GM19043 (cell line): ENCODE results near the gene MEPE.

Experiments
- ATAC-seq: cut with Tn5 transposase; IDR thresholded peaks from one replicate; pipeline ENCODE4 v1.9.1; 2021; ENCODE audit warnings: low read depth; ENCODE audit not compliant: unreplicated experiment

MEPE gene

DNA sequence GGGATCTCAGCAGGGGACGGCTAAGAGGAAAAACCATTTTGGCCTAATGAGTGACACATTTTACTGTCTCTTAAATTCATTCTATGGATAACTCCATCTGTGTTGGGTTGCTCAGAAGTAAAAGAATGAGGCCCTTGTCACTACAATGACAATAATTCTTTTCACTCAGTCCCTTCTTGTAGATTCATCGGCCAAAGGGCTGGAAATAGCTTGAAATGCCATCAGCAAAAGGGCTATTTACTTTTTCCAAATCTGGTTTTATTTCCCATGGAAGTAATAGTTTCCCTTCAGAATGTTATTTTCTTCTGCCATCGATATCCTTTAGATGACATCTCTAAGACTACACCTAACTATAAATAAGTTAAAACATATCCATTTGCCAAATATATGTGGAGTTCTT, 7.4 kb downstream of the MEPE start:
- no peak for ATAC-seq

DNA sequence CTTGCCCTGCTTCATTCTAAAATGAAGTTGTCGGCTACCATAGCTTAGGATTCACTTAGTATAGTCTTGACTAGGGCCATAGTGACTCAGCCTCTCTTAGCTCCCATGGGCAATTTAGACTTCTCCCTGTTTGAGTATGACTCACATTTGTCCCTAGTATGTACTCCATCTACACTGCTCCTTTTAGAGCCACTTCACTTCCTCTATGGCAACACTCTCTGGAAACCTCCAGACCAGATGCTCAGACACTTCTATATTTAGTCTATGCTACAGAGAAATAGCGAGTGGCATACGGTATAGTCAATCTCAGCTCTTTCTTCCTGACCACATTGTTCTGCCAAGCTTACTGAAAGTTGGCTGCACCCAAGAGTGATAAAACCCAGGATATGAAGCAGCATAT, 11.2 kb downstream of the MEPE start:
- no peak for ATAC-seq

DNA sequence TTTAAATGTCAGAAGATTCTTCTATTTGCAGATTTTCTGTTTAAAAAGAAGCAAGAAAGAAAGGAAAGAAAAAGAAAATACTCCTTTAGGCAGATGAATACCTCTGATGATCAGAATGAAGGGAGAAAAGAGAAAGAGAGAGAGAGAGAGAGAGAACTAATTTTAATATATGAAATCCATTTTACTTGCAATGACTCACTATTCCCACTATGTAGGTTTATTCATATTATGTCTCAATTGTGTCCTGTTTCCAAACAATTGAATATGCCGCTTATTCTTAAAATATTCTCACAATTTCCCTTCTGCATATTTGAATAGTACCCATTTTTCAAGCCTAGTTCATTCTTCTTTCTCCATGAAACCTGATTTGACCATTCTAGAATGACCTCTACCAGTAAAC, 11.7 kb downstream of the MEPE start:
- no peak for ATAC-seq

DNA sequence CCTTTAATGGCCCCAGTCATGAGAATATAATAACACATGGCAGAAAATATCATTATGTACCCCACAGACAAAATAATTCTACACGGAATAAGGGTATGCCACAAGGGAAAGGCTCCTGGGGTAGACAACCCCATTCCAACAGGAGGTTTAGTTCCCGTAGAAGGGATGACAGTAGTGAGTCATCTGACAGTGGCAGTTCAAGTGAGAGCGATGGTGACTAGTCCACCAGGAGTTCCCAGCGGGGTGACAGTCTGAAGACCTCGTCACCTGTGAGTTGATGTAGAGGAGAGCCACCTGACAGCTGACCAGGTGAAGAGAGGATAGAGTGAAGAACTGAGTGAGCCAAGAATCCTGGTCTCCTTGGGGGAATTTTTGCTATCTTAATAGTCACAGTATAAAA, 13.5 kb downstream of the MEPE start:
- no peak for ATAC-seq

DNA sequence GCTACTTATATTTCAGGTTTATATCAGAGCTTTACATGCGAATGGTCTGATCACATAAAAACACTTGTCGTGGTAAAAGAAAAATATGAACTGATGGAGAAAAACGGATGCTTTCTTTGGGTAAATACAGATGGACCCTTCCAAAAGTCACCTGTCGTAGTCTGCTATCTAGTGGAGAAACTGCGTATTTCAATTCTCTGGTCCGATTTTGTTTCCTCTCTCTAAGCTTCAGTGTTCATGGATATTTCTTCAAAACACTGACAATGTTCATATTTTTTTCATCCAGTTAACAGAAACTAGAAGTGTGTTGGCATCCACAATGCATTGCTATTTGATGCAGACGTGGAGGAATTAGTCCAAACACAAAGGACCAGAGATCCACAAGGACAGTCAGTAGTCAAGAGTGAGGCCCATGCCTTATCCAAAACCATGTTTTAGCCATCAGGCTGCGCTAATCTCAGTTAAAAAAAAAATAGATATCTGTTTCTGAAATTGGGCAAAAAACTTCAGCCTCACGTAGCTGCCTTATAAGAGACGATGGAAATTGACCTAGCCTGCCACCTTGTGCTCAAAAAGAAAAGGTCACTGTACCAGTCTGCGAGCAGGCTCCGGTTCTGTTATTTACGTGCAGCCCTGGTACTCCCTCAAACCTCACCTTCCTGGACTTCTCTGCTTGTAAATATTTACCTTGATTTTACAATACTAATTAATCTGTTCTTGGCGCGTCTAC, 16.0 kb downstream of the MEPE start:
- ATAC-seq = peak; percentile 82

DNA sequence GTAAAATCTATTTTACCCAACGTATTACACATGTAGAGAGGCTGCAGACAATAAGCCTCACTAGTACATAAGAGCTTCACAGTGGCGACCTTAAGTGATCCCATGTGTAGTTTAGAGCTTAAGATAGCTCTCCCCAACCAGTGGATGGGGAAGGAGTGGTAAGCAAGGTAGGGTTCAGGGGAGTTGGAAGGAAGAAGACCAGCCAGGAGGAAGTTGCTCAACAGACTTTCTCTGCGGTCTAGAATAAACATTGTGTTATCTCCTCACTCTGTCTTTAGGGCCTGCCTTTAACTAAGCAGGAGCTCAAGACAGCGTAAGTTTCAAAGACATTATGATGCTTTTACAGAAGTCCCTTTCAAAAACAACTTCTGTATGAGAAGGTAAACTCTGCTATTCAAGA, 16.8 kb downstream of the MEPE start:
- no peak for ATAC-seq

DNA sequence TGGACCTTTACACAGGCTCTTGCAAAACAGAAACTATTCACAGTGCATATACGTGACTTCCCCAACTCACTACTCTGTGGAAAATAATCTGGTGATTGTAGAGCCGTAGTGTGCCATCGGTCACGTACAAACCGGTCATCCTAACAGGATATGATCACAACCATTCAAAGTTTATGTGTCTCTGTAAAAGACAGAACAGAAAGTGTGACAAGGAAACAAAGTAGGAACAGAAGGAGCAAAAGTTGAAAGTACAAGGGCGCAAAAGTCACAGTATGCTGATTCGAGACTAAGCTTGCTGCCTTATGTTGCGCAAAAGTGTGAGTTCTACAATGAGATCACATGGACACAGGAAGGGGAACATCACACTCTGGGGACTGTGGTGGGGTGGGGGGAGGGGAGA, 18.6 kb downstream of the MEPE start:
- ATAC-seq = no peak

DNA sequence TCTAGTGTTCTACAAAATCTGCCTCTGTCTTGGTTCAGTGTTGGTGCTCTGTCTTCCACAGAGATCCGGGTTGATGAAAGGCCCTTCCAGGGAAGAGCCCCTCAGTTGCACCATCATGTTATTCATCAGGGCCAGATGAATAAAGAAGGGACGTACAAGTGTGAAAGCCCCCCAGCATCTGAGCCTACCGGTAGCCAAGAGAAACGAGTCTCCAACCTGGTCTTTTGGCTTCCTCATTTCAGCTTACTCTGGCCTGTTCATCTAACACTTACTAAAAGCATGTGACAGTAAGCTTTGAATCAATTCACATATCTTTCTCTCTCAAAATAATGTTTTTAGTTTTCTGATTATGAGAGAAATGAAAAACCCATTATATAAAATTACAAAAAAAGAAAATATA, 19.2 kb downstream of the MEPE start:
- ATAC-seq = no peak

DNA sequence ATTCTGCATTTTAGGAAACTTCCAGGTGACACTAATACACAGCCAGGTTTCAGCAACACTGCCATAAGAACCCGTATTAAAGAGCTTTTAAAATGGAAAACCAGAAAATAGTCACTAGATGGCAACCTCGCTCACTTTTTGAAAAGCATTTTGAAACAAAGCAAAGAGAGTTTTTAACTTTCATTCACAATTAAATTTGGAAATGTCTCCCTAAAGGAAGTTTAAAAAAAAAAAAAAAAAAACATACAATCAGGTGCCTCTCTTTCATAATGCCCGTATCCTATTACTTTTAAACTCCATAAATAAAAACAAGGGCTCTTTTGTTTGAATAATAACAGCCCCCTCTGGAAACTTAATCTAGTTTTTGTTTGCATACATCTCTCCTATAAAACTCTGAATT, 20.3 kb downstream of the MEPE start:
- no peak for ATAC-seq

DNA sequence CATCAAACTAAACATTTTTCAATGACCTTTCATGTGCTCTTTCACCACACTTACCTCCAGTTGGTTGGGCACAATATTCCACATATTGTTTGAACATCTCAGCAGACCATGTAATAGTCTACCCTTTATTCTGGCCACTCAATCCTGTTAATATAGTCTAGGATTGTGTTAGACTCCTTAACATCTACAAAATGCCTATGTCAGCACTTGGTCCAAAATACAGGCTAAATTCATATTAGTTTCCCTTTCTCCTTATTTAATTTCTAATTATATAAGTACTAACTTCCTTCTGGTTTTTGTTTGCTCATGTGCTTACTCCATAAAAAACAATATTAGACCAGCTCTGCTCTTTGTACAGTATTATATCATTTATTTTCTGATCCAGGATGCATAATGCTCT, 21.1 kb downstream of the MEPE start:
- ATAC-seq = no peak

DNA sequence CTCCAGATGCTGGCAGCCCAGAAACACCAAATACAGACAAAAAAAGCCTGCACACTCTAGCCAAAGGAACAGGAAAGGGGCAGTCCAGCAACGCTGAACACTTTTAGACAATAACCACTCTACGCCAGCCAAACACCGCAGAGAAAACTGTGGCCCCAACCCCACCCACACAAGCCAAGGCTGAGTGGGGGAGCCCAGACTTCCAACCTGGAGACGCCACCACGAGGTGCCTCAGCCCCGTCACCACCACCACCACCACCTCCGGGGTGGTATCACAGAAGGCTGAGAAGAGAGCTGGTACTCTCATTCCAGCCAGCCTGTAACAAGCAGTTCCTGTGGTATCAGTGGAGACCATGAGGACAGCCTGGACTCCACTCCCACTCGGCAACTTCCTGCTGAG, 22.8 kb downstream of the MEPE start:
- ATAC-seq = no peak

DNA sequence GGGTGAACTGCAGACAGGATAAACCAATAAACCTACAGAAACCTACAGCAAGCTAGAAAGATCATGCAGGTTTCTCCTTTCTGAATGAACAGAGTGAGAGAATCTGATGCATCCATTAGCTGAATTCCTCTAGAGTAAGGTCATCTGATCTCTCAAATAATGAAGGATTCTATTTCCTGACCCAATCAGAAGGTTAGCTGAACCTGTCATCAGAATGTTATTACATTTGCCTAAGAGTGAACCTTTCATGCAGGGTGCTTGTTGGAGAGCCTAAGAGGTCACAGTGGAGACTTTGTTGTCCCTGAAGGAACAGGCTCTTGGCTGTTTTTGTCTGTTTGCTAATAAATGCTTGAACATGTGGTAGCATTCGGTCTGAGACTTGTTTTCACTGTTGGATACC, 24.0 kb downstream of the MEPE start:
- no peak for ATAC-seq

DNA sequence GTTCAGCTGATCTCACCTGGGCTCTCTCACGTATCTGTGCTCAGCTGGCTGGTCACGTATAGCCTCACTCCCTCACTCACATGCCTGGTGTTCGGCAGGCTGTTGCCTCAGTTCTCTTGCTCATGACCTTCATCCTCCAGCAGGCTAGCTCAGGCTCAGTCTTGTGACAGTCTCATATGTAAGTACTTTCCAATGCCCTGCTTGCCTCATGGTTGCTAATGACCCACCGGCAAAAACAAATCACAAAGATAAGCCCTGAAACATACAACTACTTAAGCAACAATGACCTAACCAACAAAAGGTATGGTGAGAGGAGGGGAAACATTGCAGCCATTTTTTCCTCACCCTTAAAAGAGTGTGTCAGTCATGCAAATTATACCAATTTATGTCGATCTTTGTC, 25.0 kb downstream of the MEPE start:
- ATAC-seq = no peak

DNA sequence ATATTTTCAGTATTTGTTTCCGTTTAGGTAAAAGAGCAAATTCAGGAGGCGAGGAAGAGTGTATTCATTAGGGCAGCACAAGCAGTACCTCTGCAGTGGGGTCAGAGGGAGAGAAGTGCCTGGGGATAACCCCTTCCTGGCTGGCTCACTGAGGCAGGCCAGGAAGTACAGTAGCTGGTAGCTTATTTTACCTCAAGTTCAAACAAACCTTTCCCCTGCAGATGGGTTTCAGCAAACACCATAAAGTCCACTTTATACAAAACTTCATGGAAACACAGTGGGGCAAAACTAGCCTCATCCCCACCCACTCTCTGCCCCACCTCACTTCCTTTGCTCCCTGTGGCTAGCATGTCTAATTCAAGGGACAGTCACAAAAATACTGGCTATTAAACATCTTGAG, 29.5 kb downstream of the MEPE start:
- no peak for ATAC-seq

DNA sequence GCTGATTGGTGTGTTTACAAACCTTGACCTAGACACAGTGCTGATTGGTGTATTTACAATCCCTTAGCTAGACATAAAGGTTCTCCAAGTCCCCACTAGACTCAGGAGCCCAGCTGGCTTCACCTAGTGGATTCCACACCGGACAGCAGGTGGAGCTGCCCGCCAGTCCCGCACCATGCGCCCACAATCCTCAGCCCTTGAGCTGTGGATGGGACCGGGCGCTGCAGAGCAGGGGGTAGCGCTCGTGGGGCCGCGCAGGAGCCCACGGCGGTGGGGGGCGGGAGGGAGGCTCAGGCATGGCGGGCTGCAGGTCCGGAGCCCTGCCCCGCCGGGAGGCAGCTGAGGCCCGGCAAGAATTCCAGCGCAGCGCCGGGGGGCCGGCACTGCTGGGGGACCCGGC, 30.7 kb downstream of the MEPE start:
- no peak for ATAC-seq

DNA sequence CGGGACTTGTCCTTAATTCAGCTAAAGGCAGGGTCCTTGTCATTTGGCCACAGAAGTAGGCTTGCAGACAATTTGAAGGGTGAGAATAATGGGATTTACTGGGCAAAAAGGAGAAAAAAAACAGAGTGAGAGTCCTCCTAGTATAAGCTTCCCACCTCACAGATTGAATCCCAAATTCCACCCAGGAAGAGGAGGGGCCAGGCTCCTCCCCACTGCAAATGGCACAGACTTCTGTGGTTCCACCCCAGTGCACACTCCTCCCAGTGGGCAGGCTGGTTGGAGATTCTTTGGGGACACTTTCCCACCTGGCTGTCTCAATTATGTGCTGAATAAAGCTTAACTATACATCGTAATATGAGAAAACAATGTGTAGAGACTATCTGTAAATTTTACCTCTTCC, 31.6 kb downstream of the MEPE start:
- no peak for ATAC-seq

DNA sequence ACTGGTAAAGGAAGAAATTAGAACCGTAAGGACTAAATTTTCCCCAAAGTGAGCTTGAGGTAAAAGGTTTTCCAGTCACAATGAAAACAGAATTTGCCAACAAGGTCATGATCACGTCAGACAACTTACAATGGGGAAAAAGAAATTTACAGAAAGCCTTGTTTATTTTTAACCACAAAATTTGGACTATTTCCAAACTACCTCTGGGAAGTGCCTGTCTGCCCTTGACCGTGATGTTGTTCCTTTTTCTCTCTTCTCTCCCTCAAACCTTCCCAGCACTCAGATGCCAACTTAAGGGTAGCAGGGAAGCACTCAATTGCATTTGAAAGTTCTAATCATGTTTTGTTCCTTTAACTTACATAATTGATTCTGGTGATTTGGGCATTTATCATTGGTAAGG, 32.5 kb downstream of the MEPE start:
- no peak for ATAC-seq

DNA sequence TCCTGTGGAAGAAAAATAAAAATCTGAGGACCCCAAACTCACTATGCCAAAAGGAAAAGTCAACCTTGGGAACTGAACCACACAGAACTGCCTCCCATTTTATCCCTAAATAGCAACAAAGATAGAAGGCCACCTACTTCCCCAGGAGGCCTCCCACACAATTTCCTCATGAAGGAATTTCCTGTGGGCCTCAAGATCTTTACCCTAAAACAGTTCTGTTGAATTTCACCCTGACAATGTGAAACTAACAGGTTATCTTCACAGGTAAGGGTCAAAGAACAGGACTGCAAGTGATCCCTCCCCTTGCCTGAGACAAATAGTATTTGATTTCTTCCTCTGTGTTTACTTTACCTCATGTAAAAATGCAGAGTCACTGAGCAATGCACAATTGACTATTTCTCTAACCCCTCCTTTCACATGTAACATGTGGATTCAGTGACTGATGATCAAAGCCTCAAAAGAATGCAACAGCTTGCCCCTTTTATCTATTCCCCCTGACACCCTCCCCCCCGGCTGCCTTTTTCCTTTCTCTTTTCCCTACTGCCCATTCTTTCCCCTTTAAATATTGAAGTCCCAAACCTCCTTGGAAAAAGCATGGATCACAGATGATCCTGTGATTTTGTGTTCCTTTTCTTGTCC, 33.3 kb downstream of the MEPE start:
- ATAC-seq = no peak

DNA sequence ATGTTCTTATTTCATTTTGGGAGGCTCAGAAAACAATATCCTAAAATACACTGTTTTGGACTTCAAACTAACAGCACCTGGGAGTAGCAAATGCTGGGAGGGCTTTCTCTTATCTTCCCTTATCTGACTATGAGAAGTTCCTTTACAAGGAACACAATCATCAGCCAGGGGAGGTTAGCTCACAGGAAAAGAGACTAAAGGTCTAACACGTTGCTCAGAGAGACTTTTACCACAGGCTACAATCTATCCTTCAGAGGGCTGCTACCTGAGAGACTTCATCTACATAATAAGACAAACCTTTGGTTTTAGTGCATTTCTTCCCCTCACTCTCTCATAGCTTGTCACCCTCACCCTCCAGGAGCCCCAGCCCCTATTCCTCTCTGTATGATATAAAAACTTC, 35.8 kb downstream of the MEPE start:
- ATAC-seq = no peak

DNA sequence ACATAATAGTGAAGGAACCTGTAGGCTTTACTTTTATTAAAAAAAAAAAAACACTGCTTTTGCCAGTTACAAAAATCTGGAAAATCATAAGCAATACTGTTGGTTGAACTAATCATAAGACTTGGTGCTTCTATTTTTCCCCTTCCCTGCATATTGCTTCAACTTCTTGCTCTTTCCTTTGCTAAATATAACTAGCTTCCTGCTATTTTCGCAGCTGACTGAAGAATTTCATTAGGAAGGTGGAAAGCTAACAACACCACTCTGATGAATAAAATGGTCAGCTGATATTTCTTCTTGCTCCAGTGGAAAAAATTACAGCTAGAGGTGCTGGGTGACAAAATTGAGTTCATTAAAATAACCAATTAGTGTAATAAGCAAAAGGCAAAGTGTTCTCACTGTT, 39.3 kb downstream of the MEPE start:
- no peak for ATAC-seq

DNA sequence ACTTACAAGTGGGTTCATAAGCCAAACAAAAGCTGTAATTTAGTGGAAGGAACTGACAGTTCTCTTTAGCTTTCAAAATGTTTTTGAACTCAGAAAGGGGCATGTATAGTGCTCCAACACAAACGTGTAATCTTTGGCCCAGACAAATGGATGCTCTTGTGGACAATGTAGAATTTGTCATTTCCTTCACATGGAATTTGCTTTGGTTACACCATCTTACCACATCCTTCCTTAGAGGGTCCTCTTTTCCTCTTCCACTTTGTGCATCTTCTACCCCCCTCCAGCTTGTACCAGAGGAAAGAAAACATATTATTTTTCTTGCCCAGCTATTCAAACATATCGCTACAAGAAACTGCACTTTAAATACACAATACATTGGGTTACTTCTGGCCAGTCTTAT, 42.4 kb downstream of the MEPE start:
- ATAC-seq = no peak

DNA sequence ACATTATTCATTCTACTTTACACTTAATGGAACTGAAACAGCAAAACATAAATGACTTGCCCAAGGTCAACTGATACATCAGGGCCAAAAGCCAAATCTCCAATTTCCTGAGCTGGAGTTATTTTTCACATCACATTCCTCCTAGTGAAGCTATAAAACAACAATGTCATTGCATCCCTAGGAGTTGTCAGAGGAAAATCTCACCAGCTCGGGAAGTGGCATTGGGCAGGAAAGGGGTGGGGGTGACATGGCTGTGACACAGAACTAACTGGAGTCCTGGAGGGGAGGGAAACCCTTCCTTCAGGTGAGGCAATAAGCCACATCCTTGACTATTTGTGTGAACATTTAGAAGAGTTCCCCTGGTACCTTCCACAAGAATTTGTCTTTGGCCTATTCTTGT, 47.3 kb downstream of the MEPE start:
- ATAC-seq = no peak

DNA sequence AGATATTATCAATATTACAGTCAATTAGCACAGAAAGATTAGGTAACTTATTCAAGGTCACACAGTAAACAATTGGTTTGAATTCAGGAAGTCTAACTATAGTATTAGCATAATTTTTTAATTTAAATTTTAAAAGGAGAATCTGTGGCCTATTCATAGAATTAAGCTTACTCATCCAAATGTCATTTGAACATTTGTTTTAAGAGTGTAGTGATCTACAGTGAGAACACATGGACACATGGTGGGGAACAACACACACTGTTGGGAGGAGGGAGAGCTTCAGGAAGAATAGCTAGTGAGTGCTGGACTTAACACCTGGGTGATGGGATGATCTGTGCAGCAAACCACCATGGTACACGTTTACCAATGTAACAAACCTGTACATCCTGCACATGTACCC, 48.3 kb downstream of the MEPE start:
- ATAC-seq = no peak
